IPS-NIHi7 (cell line): ENCODE measurements around the gene PGA5.
"Not testable (repeated sequence)": the region's sequence is repeated elsewhere in the genome, so short reads cannot be mapped to it uniquely, and the experiment has no call there.

ENCODE experiments used
- DNase-seq: peaks from one replicate; pipeline ENCODE4 v3.0.0; 2012; ENCODE audit warnings: mixed read lengths; ENCODE audit errors: extremely low spot score

PGA5 gene

GRCh38 chr11:61240875-61241274 lies at the start of gene PGA5:
TSS of gene PGA5 (plus strand) at chr11:61241175. CDS start at chr11:61241227, 52 bp downstream.
- not testable (repeated sequence) for DNase-seq

DNA sequence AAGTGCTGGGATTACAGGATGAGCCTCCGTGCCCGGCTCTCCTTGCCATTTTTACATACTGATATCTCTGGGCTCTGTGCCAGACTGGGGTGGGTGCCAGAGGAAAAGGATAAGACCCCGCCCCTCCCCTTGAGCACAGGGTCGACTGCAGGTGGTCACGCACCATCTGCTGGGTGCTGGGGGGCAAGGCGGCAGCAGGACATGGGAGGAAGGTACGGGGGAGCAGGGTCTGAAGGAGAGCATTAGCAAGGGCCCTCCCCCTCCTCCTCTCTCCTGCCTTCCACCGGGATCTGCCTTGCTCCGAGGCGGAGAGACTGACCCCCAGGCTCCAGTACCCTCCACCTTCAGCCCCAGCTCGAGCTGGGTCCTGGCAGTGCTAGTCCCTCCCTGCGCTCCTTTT lies 47.4 kb upstream of the PGA5 start:
- peak; percentile 20 for DNase-seq

- DNase-seq: no peak
Observed at GRCh38 chr11:61194169-61194671, 46.8 kb upstream of the PGA5 start.

- DNase-seq: no peak
Observed at GRCh38 chr11:61194981-61195695, 45.8 kb upstream of the PGA5 start.

DNA sequence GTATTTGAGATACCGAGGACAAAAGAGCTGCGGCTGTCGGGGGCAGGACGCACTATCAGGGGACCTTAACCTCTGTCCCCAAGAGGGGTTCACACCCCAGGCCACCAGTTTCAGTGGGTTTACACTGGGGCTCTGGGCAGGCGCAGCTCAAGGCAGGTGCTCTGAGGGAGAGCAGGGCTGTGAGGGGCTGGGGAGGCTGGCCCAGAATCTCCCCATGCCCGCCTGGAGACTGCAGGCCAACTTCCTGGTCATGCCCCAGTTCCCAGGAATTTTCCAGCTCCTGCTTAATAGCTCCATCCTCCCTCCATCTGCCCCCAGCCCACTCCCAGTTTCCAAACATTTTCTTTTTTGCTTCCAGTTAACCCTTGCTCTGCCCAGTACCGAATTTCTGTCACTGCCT lies 45.3 kb upstream of the PGA5 start:
- DNase-seq: no peak

GRCh38 chr11:61198361-61198760 lies 42.6 kb upstream of the PGA5 start:
- no peak for DNase-seq

DNA sequence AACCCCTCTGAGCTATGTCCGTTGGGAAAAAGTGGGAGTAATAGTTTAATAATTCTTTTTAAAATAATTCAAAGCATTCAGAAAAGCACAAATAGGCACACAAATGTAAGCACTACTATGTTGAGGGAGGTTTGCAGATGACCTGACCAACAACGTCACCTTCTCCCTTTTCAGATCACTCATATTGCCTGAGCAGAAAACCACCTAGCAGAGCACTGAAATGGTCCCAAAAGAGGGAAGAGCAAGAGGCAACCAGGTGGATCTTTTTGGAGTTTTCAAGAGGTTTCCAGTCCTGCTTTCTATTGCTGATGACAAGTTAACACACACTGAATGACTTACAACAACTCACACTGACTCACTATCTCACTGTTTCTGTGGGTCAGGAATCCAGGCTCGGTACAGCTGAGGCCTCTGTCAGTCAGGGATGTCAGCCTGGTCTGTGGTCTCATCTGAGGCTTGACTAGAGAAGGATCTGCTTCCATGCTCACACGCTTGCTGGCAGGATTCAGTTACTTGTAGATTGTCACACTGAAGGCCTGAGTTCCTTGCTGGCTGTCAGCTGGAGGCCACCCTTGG lies 41.9 kb upstream of the PGA5 start:
- no peak for DNase-seq

DNA sequence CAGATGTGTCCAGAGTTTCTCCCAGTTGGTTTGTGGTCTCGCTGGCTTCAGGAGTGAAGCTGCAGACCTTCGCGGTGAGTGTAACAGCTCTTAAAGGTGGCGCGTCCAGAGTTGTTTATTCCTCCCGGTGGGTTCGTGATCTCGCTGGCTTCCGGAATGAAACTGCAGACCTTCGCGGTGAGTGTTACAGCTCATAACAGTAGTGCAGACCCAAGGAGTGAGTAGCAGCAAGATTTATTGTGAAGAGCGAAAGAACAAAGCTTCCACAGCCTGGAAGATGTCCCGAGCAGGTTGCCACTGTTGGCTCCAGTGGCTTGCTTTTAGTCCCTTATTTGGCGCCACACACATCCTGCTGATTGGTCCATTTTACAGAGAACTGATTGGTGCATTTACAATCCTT lies 39.5 kb upstream of the PGA5 start:
- DNase-seq: no peak

DNA sequence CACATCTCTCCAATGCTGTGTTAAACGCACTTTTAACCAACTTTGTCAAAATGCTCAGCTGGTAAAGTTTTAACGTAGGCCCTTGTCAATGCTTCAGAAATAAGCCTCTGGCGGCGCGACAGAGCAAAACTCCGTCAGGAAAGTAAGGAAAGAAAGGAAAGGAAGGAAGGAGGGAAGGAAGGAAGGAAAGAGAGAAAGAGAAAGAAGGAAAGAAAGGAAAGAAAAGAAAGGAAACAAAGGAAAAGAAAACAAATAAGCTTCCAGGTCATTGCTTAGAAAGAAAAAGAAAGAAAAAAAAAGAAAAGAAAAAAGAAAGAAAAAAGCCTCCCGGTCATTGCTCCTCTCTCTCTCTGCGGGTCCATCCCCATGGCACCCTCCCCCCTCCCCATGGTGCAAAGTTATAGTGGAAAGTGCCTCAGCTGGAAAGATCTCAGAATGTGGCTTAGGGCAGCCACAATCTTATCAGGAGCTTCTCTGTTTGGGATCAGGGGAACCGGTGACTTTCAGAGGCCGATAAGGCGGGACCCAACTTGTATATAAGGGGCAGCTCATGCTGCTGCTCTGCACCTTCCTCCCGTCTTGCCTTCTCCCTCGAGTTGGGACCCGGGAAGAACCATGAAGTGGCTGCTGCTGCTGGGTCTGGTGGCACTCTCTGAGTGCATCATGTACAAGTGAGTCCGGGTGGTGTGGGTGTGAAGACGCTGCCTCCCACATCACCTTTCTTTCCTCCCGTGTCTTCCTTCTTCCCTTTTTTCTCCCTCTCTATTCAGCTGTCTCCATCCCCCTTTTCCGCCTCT lies 37.8 kb upstream of the PGA5 start, which contains the start of gene PGA3:
TSS of gene PGA3 (plus strand) at position 566 of the 797 bp plus-strand sequence. CDS start at position 616, 50 bp downstream.
- peak; percentile 22 for DNase-seq

DNA sequence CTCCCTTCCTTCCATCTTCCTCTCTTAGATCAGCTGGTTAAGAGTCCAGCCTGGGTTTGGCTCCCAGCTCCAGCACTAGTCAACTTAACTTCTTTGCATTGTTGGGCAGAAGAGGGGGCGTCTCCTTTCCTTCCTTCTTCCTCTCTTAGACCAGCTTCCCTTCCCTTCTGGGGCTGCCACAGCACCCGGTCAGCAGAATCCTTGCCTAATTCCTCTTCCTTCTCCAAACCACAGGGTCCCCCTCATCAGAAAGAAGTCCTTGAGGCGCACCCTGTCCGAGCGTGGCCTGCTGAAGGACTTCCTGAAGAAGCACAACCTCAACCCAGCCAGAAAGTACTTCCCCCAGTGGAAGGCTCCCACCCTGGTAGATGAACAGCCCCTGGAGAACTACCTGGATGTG lies 37.1 kb upstream of the PGA5 start:
- not testable (repeated sequence) for DNase-seq

DNA sequence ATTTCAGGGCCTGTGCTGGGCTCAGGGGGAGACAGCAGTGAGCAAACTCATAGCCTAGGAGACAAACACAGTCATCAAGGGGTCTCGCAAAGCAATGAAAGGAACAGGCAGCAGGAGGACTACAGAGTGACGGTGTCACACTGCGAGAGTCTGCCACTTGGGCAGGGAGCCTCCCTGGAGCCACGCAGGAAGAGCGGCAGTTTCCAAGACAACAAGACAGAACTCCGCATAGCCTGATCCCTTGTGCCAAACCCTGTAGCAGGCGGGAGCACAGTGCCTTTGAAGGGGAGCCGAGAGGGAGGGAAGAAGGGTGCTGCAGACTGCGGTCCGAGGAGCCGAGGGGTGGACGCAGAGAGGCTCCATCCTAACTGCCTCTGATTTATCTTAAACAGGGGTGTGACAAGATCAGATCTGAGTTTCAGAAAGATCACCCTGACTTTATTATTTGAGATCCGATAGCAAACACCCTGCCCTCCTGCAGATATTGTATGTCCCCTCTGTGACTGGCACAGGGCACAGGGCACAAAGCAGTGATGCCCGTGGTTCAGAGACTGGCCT lies 36.4 kb upstream of the PGA5 start:
- DNase-seq: not testable (repeated sequence)

DNA sequence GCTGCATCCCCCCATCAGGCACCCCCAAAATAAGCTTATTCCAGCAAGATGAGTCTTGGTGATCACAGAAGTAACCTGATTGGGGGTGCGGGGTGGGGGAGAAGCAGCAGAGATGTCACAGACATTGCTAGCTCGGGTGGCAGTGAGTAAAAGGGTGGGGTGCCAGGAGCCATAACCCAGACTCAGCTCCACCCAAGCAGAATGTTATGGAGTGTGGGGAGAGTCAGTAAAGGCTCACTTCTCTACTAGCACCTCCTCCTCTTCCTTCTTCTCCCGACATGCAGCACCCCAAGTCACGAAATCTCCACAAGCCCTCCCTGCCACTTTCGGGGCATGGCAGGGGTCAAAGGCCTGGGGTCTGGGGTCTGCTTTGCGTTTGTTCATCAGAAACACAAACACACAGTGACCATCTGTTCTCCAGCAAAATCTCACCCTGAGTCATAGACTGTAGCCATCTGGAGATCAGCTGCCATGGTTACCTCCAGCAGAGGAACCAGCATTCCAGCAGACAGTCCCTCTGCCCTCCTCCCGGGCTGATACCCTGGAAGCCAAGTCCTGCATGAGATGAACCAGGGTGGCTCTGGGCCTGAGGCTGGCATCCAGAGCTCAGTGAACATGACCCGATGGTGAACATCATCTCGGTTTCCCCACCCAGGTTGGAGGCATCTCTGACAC lies 33.2 kb upstream of the PGA5 start:
- DNase-seq: not testable (repeated sequence)

GRCh38 chr11:61210629-61211028 lies 30.3 kb upstream of the PGA5 start:
- DNase-seq: not testable (repeated sequence)

GRCh38 chr11:61211327-61211952 lies 29.5 kb upstream of the PGA5 start:
- not testable (repeated sequence) for DNase-seq

DNA sequence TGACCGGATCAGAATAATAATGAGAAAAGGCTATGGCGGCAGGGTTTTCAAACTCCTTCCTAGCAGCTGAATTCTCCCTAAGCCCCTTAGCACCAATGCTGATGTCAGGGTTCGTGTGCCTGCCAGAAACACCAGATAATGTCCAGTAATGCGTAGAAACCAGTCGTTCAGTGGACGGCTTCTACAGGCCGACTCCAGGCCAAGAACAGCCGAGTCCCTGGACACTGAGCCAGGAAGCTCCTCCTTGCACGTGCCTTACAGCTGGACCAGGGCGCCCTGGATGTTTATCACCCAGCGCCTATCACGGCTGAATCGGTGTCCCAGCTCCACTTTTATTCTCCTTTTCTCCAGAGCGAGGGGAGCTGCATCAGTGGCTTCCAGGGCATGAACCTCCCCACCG lies 28.8 kb upstream of the PGA5 start:
- not testable (repeated sequence) for DNase-seq

- DNase-seq: not testable (repeated sequence)
Observed at GRCh38 chr11:61213711-61214324, 27.2 kb upstream of the PGA5 start.

DNA sequence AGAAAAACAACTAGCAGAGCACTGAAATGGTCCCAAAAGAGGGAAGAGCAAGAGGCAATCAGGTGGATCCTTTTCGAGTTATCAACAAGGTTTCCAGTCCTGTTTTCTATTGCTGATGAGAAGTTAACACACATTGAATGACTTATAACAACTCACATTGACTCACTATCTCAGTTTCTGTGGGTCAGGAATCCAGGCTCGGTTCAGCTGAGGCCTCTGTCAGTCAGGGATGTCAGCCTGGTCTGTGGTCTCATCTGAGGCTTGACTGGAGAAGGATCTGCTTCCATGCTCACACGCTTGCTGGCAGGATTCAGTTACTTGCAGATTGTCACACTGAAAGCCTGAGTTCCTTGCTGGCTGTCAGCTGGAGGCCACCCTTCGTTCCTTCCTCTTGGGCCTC lies 22.7 kb upstream of the PGA5 start:
- DNase-seq: not testable (repeated sequence)

- not testable (repeated sequence) for DNase-seq
Observed at GRCh38 chr11:61219016-61219415, 22.0 kb upstream of the PGA5 start.

GRCh38 chr11:61222047-61222446 lies 18.9 kb upstream of the PGA5 start, which contains the start of gene PGA4:
TSS of gene PGA4 (plus strand) at chr11:61222347. CDS start at chr11:61222401, 54 bp downstream.
- DNase-seq: not testable (repeated sequence)

GRCh38 chr11:61222692-61223091 lies 18.3 kb upstream of the PGA5 start:
- DNase-seq: not testable (repeated sequence)
